ENCODE data around the gene CNNM2. TPM values are rescaled to one million over a fixed set of nuclear protein-coding genes. Genes with fewer than 3 reads are reported as not detected.

CNNM2 gene
- total RNA-seq: 10 to 100 TPM; 15.2 to 19.2 (median 15.9) TPM

GRCh38 chr10:102917962-102918816, at the start of gene CNNM2:
Gene CNNM2 (plus strand): TSS chr10:102918294. CDS start chr10:102918481, 187 bp downstream.
- peak within 1 kb of the TSS; percentile 90 to 96 (median 95) for H3K27ac ChIP-seq
- no peaks in the 10 kb centered on the region for H3K27me3 ChIP-seq
- H3K36me3 ChIP-seq: no peaks in the 10 kb centered on the region
- intact Hi-C loops (cut with DNase I): loop anchor here (2.0 to 5.0 kb wide), 2 partner anchors 151 to 329 kb away; partner anchors contain the start of gene RPEL1
- peaks cover 28 to 30% of the 10 kb centered on the region in 2 donors for H3K4me1 ChIP-seq
- H3K4me3 ChIP-seq (replicated peaks in 1 of 3): peak within 1 kb of the TSS; percentile 93 to 95 (median 94)
- 0 to 2% methylated on average over 1 to 27 of the region's 80 CpGs for WGBS, 2 donors
- peak; percentile 100 for DNase-seq
- TF ChIP-seq POLR2A (IDR thresholded peaks at IDR 0.05) (peak; percentile 15 to 87), CTCF (IDR thresholded peaks at IDR 0.05) (no peak)
- H3K9me3 ChIP-seq: no peaks in the 10 kb centered on the region

GRCh38 chr10:102868911-102869257, 49.2 kb upstream of the CNNM2 start:
- no peaks in the 10 kb centered on the region for H3K27me3 ChIP-seq
- no peaks in the 10 kb centered on the region for H3K36me3 ChIP-seq
- intact Hi-C loops (cut with DNase I): no loop called here
- TF ChIP-seq CTCF (IDR thresholded peaks at IDR 0.05) (no peak), POLR2A (IDR thresholded peaks at IDR 0.05) (no peak)
- no peak for DNase-seq
- WGBS, 2 donors: 41 to 42% methylated on average over 5 of the region's 5 CpGs
- no peak overlapping the region for H3K27ac ChIP-seq
- no peaks in the 10 kb centered on the region for H3K9me3 ChIP-seq
- peaks cover 6 to 11% of the 10 kb centered on the region in 2 donors for H3K4me1 ChIP-seq
- peak overlapping the region; percentile 17 to 49 (median 25) for H3K4me3 ChIP-seq (replicated peaks in 1 of 3)

GRCh38 chr10:102869258-102870198, 48.6 kb upstream of the CNNM2 start, which contains the start of gene AS3MT:
Gene AS3MT (plus strand): TSS chr10:102869470. CDS start chr10:102869593, 123 bp downstream.
- H3K4me3 ChIP-seq (replicated peaks in 1 of 3): peak within 1 kb of the TSS; percentile 17 to 49 (median 25)
- peak; percentile 48 to 52 for DNase-seq

GRCh38 chr10:102870221-102870620, 47.9 kb upstream of the CNNM2 start:
- H3K9me3 ChIP-seq: no peaks in the 10 kb centered on the region
- no peak for TF ChIP-seq CTCF (IDR thresholded peaks at IDR 0.05)
- no peak for TF ChIP-seq POLR2A (IDR thresholded peaks at IDR 0.05)
- no peak for DNase-seq
- H3K27me3 ChIP-seq: no peaks in the 10 kb centered on the region
- peaks cover 6 to 11% of the 10 kb centered on the region in 2 donors for H3K4me1 ChIP-seq
- H3K4me3 ChIP-seq (replicated peaks in 1 of 3): peak overlapping the region in 1 of 3 donors; percentile 49
- 85 to 91% methylated on average over 10 of the region's 10 CpGs for WGBS, 2 donors
- intact Hi-C loops (cut with DNase I): no loop called here
- no peak overlapping the region for H3K27ac ChIP-seq
- H3K36me3 ChIP-seq: no peaks in the 10 kb centered on the region

More at GRCh38 chr10:102869258-102870198, 48.6 kb upstream of the CNNM2 start, which contains the start of gene AS3MT:
- H3K36me3 ChIP-seq: no peaks in the 10 kb centered on the region
- intact Hi-C loops (cut with DNase I): no loop called here
- H3K27ac ChIP-seq: peak within 1 kb of the TSS in 1 of 3 donors; percentile 18
- WGBS, 2 donors: 6 to 8% methylated on average over 36 to 39 of the region's 63 CpGs
- H3K27me3 ChIP-seq: no peaks in the 10 kb centered on the region
- TF ChIP-seq POLR2A (IDR thresholded peaks at IDR 0.05) (peak in 1 of 2 donors; percentile 48), CTCF (IDR thresholded peaks at IDR 0.05) (no peak)
- peaks cover 6 to 11% of the 10 kb centered on the region in 2 donors for H3K4me1 ChIP-seq
- H3K9me3 ChIP-seq: no peaks in the 10 kb centered on the region
